ENCODE results near the gene IL10RA. TPM values are rescaled to one million over a fixed set of nuclear protein-coding genes. Genes with fewer than 3 reads are reported as not detected.

Gene IL10RA
- total and polyA plus RNA-seq, 4 donors = 7.9 to 52.5 (median 28.2) TPM

DNA sequence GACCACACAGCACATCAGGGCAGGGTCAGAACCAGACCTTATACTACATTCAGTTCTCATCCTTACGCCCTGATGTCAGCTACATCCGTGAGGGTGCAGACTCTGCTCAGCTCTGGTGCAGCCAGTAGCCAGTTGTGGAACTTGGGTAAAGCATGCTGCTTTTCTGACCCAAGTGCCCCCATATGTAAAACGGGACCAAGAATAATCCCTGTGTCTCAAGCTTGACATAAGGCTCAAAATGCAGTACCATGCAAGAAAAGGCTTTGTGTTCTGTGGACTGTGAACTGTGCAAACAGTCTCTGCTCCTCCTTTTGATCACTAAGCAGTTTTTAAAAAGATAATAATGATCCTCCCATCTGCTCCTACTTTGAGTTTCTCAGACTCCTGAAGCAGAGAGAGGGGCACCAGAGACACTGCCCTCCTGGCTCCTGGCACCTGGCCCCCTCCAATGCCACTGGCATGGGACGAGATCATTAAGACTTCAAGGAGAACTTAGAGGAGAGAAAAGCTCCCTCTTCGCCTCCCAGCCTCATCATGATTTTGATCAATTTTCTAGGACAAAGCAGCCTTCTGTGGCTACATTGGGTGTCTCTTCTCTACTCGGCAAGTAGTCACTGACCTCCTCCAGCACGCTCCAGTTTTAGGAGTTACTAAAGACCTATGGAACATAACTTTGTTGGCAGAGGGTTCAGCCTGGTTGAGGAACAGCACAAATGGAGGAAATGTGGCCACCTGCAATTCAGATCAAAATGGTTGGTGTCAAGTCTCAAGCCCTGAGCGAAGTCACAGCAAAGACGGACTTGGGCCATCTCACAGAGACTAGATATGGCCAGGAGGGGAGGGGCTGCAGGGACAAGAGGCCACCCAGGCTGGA lies 23.9 kb downstream of the IL10RA start:
- Histone ChIP-seq H3K27me3 (ENCODE audit: control insufficient read depth in 3 of 3, insufficient read depth in 3 of 3, low read length in 2 of 3) (no peaks in the 10 kb centered on the region), H3K27ac (ENCODE audit: low read depth in 1 of 2, low read length in 1 of 2) (peak overlapping the region in 1 of 2 donors; percentile 37), H3K9ac (ENCODE audit: insufficient read depth in 1 of 2, low read length in 2 of 2) (no peak overlapping the region), H3K36me3 (ENCODE audit: control insufficient read depth in 4 of 4, insufficient read depth in 4 of 4, low read length in 4 of 4) (no peaks in the 10 kb centered on the region), H3K4me1 (ENCODE audit: control insufficient read depth in 5 of 5, insufficient read depth in 5 of 5, low read length in 5 of 5) (peaks cover 0 to 5% (median 0%) of the 10 kb centered on the region in 5 donors), H3K4me3 (no peak overlapping the region), H3K9me3 (ENCODE audit: control insufficient read depth in 4 of 4, insufficient read depth in 3 of 4, low read length in 3 of 4) (no peaks in the 10 kb centered on the region)
- no peak for ATAC-seq (ENCODE audit: insufficient read depth, low FRiP score)
- TF ChIP-seq CTCF (IDR thresholded peaks at IDR 0.05; ENCODE audit: control extremely low read depth, extremely low read depth) = no peak
- WGBS, 2 donors = 80 to 84% methylated on average over 9 of the region's 9 CpGs
- DNase-seq = no peak

DNA sequence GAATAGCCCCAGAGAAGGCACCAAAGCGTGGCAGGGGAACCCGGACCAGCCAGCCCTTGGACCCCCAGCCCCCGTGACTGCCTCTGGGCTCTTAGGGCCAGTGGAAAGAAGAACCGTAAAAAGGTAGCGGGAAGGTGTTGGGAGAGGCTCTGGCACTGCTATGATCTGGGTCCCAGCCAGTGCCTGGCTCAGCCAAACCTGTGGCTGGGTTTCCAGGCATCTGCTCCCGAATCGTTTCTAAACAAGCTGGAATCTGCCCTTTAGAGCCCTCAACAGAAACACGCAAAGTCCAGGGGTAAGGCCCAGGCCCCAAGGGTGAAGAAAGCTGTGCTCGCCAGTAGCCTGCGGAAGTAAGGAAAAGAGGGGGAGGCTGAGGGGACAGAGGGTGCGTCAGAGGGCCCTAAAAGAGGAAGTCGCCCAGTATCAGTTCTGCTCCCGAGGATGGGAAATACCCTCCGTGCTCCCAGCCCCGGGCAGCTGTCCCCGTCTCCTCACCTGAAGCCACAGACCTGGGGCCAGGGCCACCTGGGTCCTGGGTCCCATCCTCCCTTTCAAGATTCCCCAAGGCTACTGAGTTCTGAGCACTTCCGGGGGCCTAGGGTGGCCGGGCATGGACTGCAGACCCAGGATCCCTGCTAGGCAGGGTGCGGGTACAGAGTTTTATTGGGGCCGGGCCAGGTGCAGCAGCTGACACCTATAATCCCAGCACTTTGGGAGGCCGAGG lies 24.7 kb downstream of the IL10RA start:
- Histone ChIP-seq H3K9ac (ENCODE audit: insufficient read depth in 1 of 2, low read length in 2 of 2) (no peak overlapping the region), H3K27me3 (ENCODE audit: control insufficient read depth in 3 of 3, insufficient read depth in 3 of 3, low read length in 2 of 3) (no peaks in the 10 kb centered on the region), H3K4me3 (no peak overlapping the region), H3K4me1 (ENCODE audit: control insufficient read depth in 5 of 5, insufficient read depth in 5 of 5, low read length in 5 of 5) (peaks cover 0 to 9% (median 0%) of the 10 kb centered on the region in 5 donors), H3K9me3 (ENCODE audit: control insufficient read depth in 4 of 4, insufficient read depth in 3 of 4, low read length in 3 of 4) (peaks cover 0 to 4% (median 0%) of the 10 kb centered on the region in 4 donors), H3K27ac (ENCODE audit: low read depth in 1 of 2, low read length in 1 of 2) (peak overlapping the region in 1 of 2 donors; percentile 49), H3K36me3 (ENCODE audit: control insufficient read depth in 4 of 4, insufficient read depth in 4 of 4, low read length in 4 of 4) (no peaks in the 10 kb centered on the region)
- DNase-seq (no peak), ATAC-seq (ENCODE audit: insufficient read depth, low FRiP score) (peak; percentile 70)
- 55 to 72% methylated on average over 20 to 21 of the region's 21 CpGs for WGBS, 2 donors
- TF ChIP-seq CTCF (IDR thresholded peaks at IDR 0.05; ENCODE audit: control extremely low read depth, extremely low read depth) = no peak

GRCh38 chr11:118012083-118012669 lies 26.0 kb downstream of the IL10RA start:
- Histone ChIP-seq H3K9ac (ENCODE audit: insufficient read depth in 1 of 2, low read length in 2 of 2) (no peak overlapping the region), H3K4me1 (ENCODE audit: control insufficient read depth in 5 of 5, insufficient read depth in 5 of 5, low read length in 5 of 5) (peaks cover 0 to 9% (median 0%) of the 10 kb centered on the region in 5 donors), H3K27me3 (ENCODE audit: control insufficient read depth in 3 of 3, insufficient read depth in 3 of 3, low read length in 2 of 3) (no peaks in the 10 kb centered on the region), H3K36me3 (ENCODE audit: control insufficient read depth in 4 of 4, insufficient read depth in 4 of 4, low read length in 4 of 4) (no peaks in the 10 kb centered on the region), H3K27ac (ENCODE audit: low read depth in 1 of 2, low read length in 1 of 2) (peak overlapping the region in 1 of 2 donors; percentile 61), H3K4me3 (no peak overlapping the region), H3K9me3 (ENCODE audit: control insufficient read depth in 4 of 4, insufficient read depth in 3 of 4, low read length in 3 of 4) (peaks cover 0 to 7% (median 0%) of the 10 kb centered on the region in 4 donors)
- no peak for TF ChIP-seq CTCF (IDR thresholded peaks at IDR 0.05; ENCODE audit: control extremely low read depth, extremely low read depth)
- WGBS, 2 donors = 39 to 64% methylated on average over 7 of the region's 7 CpGs
- ATAC-seq (ENCODE audit: insufficient read depth, low FRiP score) (peak; percentile 44), DNase-seq (no peak)

Measured in lung (tissue), 12 donors.